Neuronal stem cell (in vitro differentiated cells): Measurements from ENCODE around the gene STUB1.

Experiments
- DNase-seq: peaks from one replicate; pipeline ENCODE4 v3.0.0-alpha.2; 2013; ENCODE audit warnings: low spot score
- H2AFZ ChIP-seq: one replicate; pipeline ENCODE4 v1.6.1; 2013; ENCODE audit warnings: mild to moderate bottlenecking, low read length, inconsistent platforms
- H2AK5ac ChIP-seq: 2 replicates; pipeline ENCODE4 v1.6.1; 2013; ENCODE audit warnings: low read depth, mild to moderate bottlenecking, inconsistent platforms, low read length, moderate library complexity, mixed read lengths
- H2BK120ac ChIP-seq: 2 replicates; pipeline ENCODE4 v1.6.1; 2013; ENCODE audit warnings: low read depth, mild to moderate bottlenecking, inconsistent platforms, low read length, moderate library complexity, mixed read lengths
- H2BK12ac ChIP-seq: one replicate; pipeline ENCODE4 v1.6.1; 2013; ENCODE audit warnings: low read length, inconsistent platforms
- H2BK15ac ChIP-seq: 2 replicates; pipeline ENCODE4 v1.6.1; 2013; ENCODE audit warnings: mild to moderate bottlenecking, low read length, inconsistent platforms, mixed read lengths
- H2BK5ac ChIP-seq: one replicate; pipeline ENCODE4 v1.6.1; 2013; ENCODE audit warnings: inconsistent platforms, mild to moderate bottlenecking, low read length, moderate library complexity
- H3K14ac ChIP-seq: one replicate; pipeline ENCODE4 v1.6.1; 2013; ENCODE audit warnings: low read length, inconsistent platforms
- H3K18ac ChIP-seq: 2 replicates; pipeline ENCODE4 v1.6.1; 2013; ENCODE audit warnings: low read length, inconsistent platforms
- H3K23ac ChIP-seq: 2 replicates; pipeline ENCODE4 v1.6.1; 2013; ENCODE audit warnings: low read depth, mild to moderate bottlenecking, mixed read lengths, low read length, inconsistent platforms; ENCODE audit not compliant: poor library complexity
- H3K27ac ChIP-seq: replicated peaks from 3 replicates; pipeline ENCODE4 v1.5.1; 2013; ENCODE audit warnings: low read length, inconsistent platforms
- H3K27me3 ChIP-seq, 3 experiments: 2 replicates each; pipeline ENCODE4 v1.6.1; 2013; ENCODE audit warnings: low read length in 3 of 3, mild to moderate bottlenecking in 2 of 3, inconsistent platforms in 1 of 3, low read depth in 1 of 3, mixed read lengths in 1 of 3, moderate library complexity in 1 of 3; ENCODE audit not compliant: control insufficient read depth in 3 of 3, insufficient read depth in 3 of 3
- H3K36me3 ChIP-seq, 2 donors: replicated peaks in 1 of 2; 2 replicates each; pipeline ENCODE4 v1.6.1; 2013; ENCODE audit warnings: low read length in 2 of 2; ENCODE audit not compliant: control insufficient read depth in 2 of 2, insufficient read depth in 2 of 2
- H3K4ac ChIP-seq: 2 replicates; pipeline ENCODE4 v1.6.1; 2013; ENCODE audit warnings: inconsistent platforms, mild to moderate bottlenecking, low read length, moderate library complexity
- H3K4me1 ChIP-seq, 2 donors: 1 replicate in 1 of 2; 2 replicates in 1 of 2; pipeline ENCODE4 v1.6.1; 2013; ENCODE audit warnings: low read length in 2 of 2, low read depth in 1 of 2; ENCODE audit not compliant: control insufficient read depth in 2 of 2, insufficient read depth in 1 of 2
- H3K4me2 ChIP-seq: one replicate; pipeline ENCODE4 v1.6.1; 2013; ENCODE audit warnings: mild to moderate bottlenecking, low read length, inconsistent platforms; ENCODE audit not compliant: insufficient read depth, poor library complexity, severe bottlenecking
- H3K4me3 ChIP-seq, 2 donors: 2 replicates each; pipeline ENCODE4 v1.5.1; 2013; ENCODE audit warnings: low read length in 2 of 2, mild to moderate bottlenecking in 2 of 2, inconsistent platforms in 1 of 2, moderate library complexity in 1 of 2
- H3K79me1 ChIP-seq: one replicate; pipeline ENCODE4 v1.6.1; 2013; ENCODE audit warnings: low read depth, mild to moderate bottlenecking, inconsistent platforms, low read length, moderate library complexity
- H3K9ac ChIP-seq: one replicate; pipeline ENCODE4 v1.6.1; 2013; ENCODE audit warnings: mild to moderate bottlenecking, low read depth, low read length, inconsistent platforms; ENCODE audit not compliant: poor library complexity
- H3K9me3 ChIP-seq, 2 donors: replicated peaks in 1 of 2; 2 replicates each; pipeline versions ENCODE3 to v1.6.1; 2013; ENCODE audit warnings: low read length in 2 of 2, mild to moderate bottlenecking in 2 of 2, inconsistent platforms in 1 of 2, low read depth in 1 of 2, mixed read lengths in 1 of 2, moderate library complexity in 1 of 2; ENCODE audit not compliant: control insufficient read depth in 2 of 2, insufficient read depth in 1 of 2
- H4K8ac ChIP-seq: one replicate; pipeline ENCODE4 v1.6.1; 2013; ENCODE audit warnings: low read depth, mild to moderate bottlenecking, inconsistent platforms, low read length, moderate library complexity
- H4K91ac ChIP-seq: one replicate; pipeline ENCODE4 v1.6.1; 2013; ENCODE audit warnings: low read length, low read depth, mild to moderate bottlenecking, inconsistent platforms; ENCODE audit not compliant: poor library complexity
- WGBS, 2 donors: extraction: QIAGEN DNeasy Blood & Tissue Kit; methylation state at CpG; one replicate each; pipeline ENCODE4 v1.1.7; 2013; ENCODE audit warnings: missing lambda C conversion rate in 2 of 2, mixed read lengths in 1 of 2; ENCODE audit not compliant: insufficient read length in 2 of 2, insufficient replicate concordance in 1 of 2; ENCODE audit errors: extremely low coverage in 2 of 2; 5-methylcytosine and 5-hydroxymethylcytosine counted together

STUB1 gene

DNA sequence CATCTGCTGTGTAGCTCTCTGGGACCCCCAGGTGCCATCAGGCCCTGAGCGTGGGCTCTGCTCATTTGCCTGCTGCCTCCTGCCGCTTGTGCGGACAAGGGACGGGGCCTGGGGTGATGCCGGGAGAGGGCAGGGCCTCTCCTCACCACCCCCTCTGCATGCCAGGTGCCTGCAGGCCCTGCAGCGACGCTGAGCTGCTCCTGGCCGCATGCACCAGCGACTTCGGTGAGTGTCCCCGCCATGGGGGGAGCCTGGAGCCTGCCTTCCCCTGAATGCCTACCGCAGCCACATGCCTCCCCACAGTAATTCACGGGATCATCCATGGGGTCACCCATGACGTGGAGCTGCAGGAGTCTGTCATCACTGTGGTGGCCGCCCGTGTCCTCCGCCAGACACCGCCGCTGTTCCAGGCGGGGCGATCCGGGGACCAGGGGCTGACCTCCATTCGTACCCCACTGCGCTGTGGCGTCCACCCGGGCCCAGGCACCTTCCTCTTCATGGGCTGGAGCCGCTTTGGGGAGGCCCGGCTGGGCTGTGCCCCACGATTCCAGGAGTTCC, 36.6 kb downstream of the STUB1 start:
- Histone ChIP-seq H3K4me3 (peak overlapping the region; percentile 62 to 96), H2BK12ac (peak overlapping the region; percentile 48), H3K18ac (peak overlapping the region; percentile 95), H3K27me3 (peaks cover 0 to 7% (median 0%) of the 10 kb centered on the region in 3 experiments), H4K8ac (no peak overlapping the region), H3K4ac (peak overlapping the region; percentile 85), H2BK15ac (peak overlapping the region; percentile 100), H2BK5ac (peak overlapping the region; percentile 100), H3K4me1 (peaks cover 47 to 55% of the 10 kb centered on the region in 2 donors), H2BK120ac (peak overlapping the region; percentile 97), H3K9ac (peak overlapping the region; percentile 79), H3K23ac (peak overlapping the region; percentile 83), H3K9me3 (no peaks in the 10 kb centered on the region), H2AFZ (no peak overlapping the region), H2AK5ac (peak overlapping the region; percentile 100), H3K36me3 (peaks cover 11 to 28% of the 10 kb centered on the region in 2 donors), H3K14ac (peak overlapping the region; percentile 11), H3K79me1 (peaks cover 38% of the 10 kb centered on the region), H4K91ac (peak overlapping the region; percentile 0), H3K4me2 (peak overlapping the region; percentile 99), H3K27ac (peak overlapping the region; percentile 97)
- no CpG with 5 or more reads among the region's 29 CpGs for WGBS, 2 donors
- DNase-seq: no peak

DNA sequence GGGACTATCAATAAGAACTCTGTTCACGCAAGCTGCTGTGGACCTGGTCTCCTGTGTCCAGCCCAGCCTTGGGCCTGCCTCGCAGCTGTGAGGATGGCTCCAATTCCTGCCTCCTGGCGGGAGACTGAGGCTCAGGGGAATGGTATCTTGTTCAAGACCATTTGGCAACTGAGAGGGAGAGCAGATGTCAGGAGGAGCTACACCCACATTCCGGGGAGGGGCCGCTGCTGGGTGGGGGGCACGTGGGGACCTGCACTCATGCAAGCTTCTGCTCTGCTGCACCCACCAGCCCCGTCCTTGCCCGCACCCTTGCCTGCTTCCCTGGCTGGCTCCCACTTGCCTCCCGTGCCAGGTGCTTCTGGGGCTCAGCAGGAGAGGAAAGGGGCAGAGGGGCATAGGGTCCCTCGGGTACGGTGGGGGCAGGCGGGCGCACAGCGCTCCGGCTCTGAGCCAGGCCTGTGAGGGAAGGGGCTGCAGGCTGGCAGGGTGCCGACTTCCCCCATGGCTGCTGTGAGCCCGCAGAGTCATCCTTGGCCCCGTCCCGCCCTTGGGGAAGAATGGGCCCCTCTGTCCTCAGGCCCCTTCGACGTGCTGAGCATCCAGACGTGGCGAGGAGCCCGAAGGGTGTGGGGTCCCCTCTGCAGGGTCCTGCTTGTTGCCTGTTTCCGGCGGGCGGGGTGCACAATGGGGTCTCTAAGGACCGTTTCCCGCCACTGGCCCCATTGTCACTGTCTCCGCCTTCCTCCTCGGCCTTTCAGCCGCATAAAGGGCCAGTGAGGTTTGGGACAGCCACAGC, 37.4 kb downstream of the STUB1 start:
- Histone ChIP-seq H4K91ac (peak overlapping the region; percentile 79), H3K18ac (peak overlapping the region; percentile 98), H2AFZ (no peak overlapping the region), H3K23ac (peak overlapping the region; percentile 97), H2BK12ac (peak overlapping the region; percentile 75), H4K8ac (no peak overlapping the region), H3K4ac (peak overlapping the region; percentile 85), H3K4me3 (no peak overlapping the region), H2AK5ac (peak overlapping the region; percentile 100), H2BK15ac (peak overlapping the region; percentile 100), H2BK120ac (peak overlapping the region; percentile 87), H3K9me3 (no peaks in the 10 kb centered on the region), H3K36me3 (peaks cover 12 to 28% of the 10 kb centered on the region in 2 donors), H3K27me3 (peaks cover 0 to 5% (median 0%) of the 10 kb centered on the region in 3 experiments), H3K27ac (peak overlapping the region; percentile 63), H3K79me1 (peaks cover 40% of the 10 kb centered on the region), H3K4me1 (peaks cover 47 to 60% of the 10 kb centered on the region in 2 donors), H3K4me2 (peak overlapping the region; percentile 31), H3K14ac (no peak overlapping the region), H2BK5ac (peak overlapping the region; percentile 100), H3K9ac (peak overlapping the region; percentile 88)
- WGBS, 2 donors: no CpG with 5 or more reads among the region's 32 CpGs
- DNase-seq: no peak

DNA sequence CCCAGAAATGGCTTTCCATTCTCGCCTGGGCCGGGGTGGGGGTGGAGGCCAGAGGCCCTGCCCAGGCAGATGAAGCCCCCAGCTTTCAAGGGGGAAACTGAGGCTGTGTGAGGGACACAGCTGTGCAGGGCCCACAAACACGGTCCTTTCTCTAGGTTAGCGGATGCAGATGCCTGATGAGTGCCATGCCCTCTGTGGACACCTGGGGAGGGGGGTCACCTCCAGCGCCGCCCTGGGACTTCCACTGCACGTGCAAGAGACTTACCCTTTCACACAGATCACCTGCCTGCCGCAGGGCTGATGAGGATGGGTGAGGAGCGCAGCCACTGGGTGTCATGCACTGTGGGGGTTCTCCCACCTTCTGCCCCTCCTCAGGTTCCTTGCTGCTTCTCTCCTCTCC, 38.2 kb downstream of the STUB1 start:
- H3K18ac ChIP-seq: peak overlapping the region; percentile 24
- WGBS, 2 donors: no CpG with 5 or more reads among the region's 9 CpGs
- H3K4me3 ChIP-seq: peak overlapping the region in 1 of 2 donors; percentile 36
- peak overlapping the region; percentile 63 for H3K27ac ChIP-seq
- peaks cover 15 to 31% of the 10 kb centered on the region in 2 donors for H3K36me3 ChIP-seq
- H2AK5ac ChIP-seq: peak overlapping the region; percentile 100
- H2BK120ac ChIP-seq: no peak overlapping the region
- no peak overlapping the region for H3K4me2 ChIP-seq
- H3K27me3 ChIP-seq: peaks cover 0 to 5% (median 0%) of the 10 kb centered on the region in 3 experiments
- H3K9me3 ChIP-seq: no peaks in the 10 kb centered on the region
- no peak overlapping the region for H3K14ac ChIP-seq
- no peak overlapping the region for H2AFZ ChIP-seq
- no peak overlapping the region for H4K8ac ChIP-seq
- DNase-seq: no peak
- H2BK12ac ChIP-seq: peak overlapping the region; percentile 95
- H3K79me1 ChIP-seq: peaks cover 43% of the 10 kb centered on the region
- H4K91ac ChIP-seq: no peak overlapping the region
- H3K9ac ChIP-seq: peak overlapping the region; percentile 63
- H2BK15ac ChIP-seq: peak overlapping the region; percentile 100
- peak overlapping the region; percentile 100 for H2BK5ac ChIP-seq
- H3K4me1 ChIP-seq: peaks cover 47 to 60% of the 10 kb centered on the region in 2 donors
- H3K23ac ChIP-seq: peak overlapping the region; percentile 34
- H3K4ac ChIP-seq: peak overlapping the region; percentile 44

- no peak for DNase-seq
- H3K23ac ChIP-seq: peak overlapping the region; percentile 34
- H3K9me3 ChIP-seq: no peaks in the 10 kb centered on the region
- H4K8ac ChIP-seq: no peak overlapping the region
- peak overlapping the region; percentile 79 for H3K9ac ChIP-seq
- no peak overlapping the region for H2AFZ ChIP-seq
- H3K4me2 ChIP-seq: no peak overlapping the region
- H3K27me3 ChIP-seq: peaks cover 0 to 2% (median 0%) of the 10 kb centered on the region in 3 experiments
- peaks cover 15 to 31% of the 10 kb centered on the region in 2 donors for H3K36me3 ChIP-seq
- H3K18ac ChIP-seq: peak overlapping the region; percentile 44
- H2AK5ac ChIP-seq: peak overlapping the region; percentile 100
- peak overlapping the region; percentile 100 for H2BK5ac ChIP-seq
- peak overlapping the region; percentile 56 for H4K91ac ChIP-seq
- WGBS, 2 donors: no CpG with 5 or more reads among the region's 6 CpGs
- no peak overlapping the region for H3K27ac ChIP-seq
- no peak overlapping the region for H3K4me3 ChIP-seq
- peak overlapping the region; percentile 59 for H2BK12ac ChIP-seq
- no peak overlapping the region for H2BK120ac ChIP-seq
- H3K4me1 ChIP-seq: peaks cover 46 to 58% of the 10 kb centered on the region in 2 donors
- H3K79me1 ChIP-seq: peaks cover 43% of the 10 kb centered on the region
- peak overlapping the region; percentile 44 for H3K4ac ChIP-seq
- no peak overlapping the region for H3K14ac ChIP-seq
- H2BK15ac ChIP-seq: peak overlapping the region; percentile 100
Measured at GRCh38 chr16:718922-719321, 38.7 kb downstream of the STUB1 start.
